ENCODE measurements around the gene GPR146.

Gene GPR146

GRCh38 chr7:1074593-1075431 is 30.5 kb downstream of the GPR146 start:
- no peaks in the 10 kb centered on the region for H3K9me3 ChIP-seq
- no peak for TF ChIP-seq CTCF (IDR thresholded peaks at IDR 0.05; ENCODE audit: low read depth, low read length)

GRCh38 chr7:1076184-1077072 is 32.1 kb downstream of the GPR146 start:
- Histone ChIP-seq H3K27me3 (no peaks in the 10 kb centered on the region), H3K9me3 (no peaks in the 10 kb centered on the region), H3K4me1 (peaks cover 7% of the 10 kb centered on the region), H3K36me3 (no peaks in the 10 kb centered on the region), H3K4me3 (ENCODE audit: low read depth, low read length) (no peak overlapping the region)
- DNase-seq: no peak
- TF ChIP-seq CTCF (IDR thresholded peaks at IDR 0.05; ENCODE audit: low read depth, low read length): no peak

More at GRCh38 chr7:1074593-1075431, 30.5 kb downstream of the GPR146 start:
- Histone ChIP-seq H3K4me3 (ENCODE audit: low read depth, low read length) (no peak overlapping the region), H3K36me3 (no peaks in the 10 kb centered on the region), H3K4me1 (no peaks in the 10 kb centered on the region), H3K27me3 (no peaks in the 10 kb centered on the region)
- no peak for DNase-seq

GRCh38 chr7:1078519-1078918 is 34.2 kb downstream of the GPR146 start:
- Histone ChIP-seq H3K36me3 (no peaks in the 10 kb centered on the region), H3K4me1 (peaks cover 22% of the 10 kb centered on the region), H3K27me3 (no peaks in the 10 kb centered on the region), H3K9me3 (no peaks in the 10 kb centered on the region), H3K4me3 (ENCODE audit: low read depth, low read length) (no peak overlapping the region)
- TF ChIP-seq CTCF (IDR thresholded peaks at IDR 0.05; ENCODE audit: low read depth, low read length): no peak
- no peak for DNase-seq

- no peak for TF ChIP-seq CTCF (IDR thresholded peaks at IDR 0.05; ENCODE audit: low read depth, low read length)
- no peak for DNase-seq
- Histone ChIP-seq H3K36me3 (no peaks in the 10 kb centered on the region), H3K9me3 (no peaks in the 10 kb centered on the region), H3K4me1 (peaks cover 22% of the 10 kb centered on the region), H3K27me3 (no peaks in the 10 kb centered on the region), H3K4me3 (ENCODE audit: low read depth, low read length) (no peak overlapping the region)
Observed at GRCh38 chr7:1078985-1079384, 34.6 kb downstream of the GPR146 start.

GRCh38 chr7:1079546-1079945 is 35.2 kb downstream of the GPR146 start:
- no peaks in the 10 kb centered on the region for H3K27me3 ChIP-seq
- H3K4me1 ChIP-seq: peaks cover 22% of the 10 kb centered on the region
- no peaks in the 10 kb centered on the region for H3K36me3 ChIP-seq
- no peak for DNase-seq
- H3K9me3 ChIP-seq: no peaks in the 10 kb centered on the region
- H3K4me3 ChIP-seq (ENCODE audit: low read depth, low read length): no peak overlapping the region
- no peak for TF ChIP-seq CTCF (IDR thresholded peaks at IDR 0.05; ENCODE audit: low read depth, low read length)

All from BE2C (cell line).